ENCODE data around the gene ARHGAP9.
"Not testable (repeated sequence)": the region's sequence is repeated elsewhere in the genome, so short reads cannot be mapped to it uniquely, and the experiment has no call there.

Gene ARHGAP9

GRCh38 chr12:57513677-57514076 is 34.0 kb upstream of the ARHGAP9 start:
- ATAC-seq (replicated peaks); H3K27me3 Mint-ChIP-seq; H3K4me3 Mint-ChIP-seq; H3K9me3 Mint-ChIP-seq; DNase-seq: not testable (repeated sequence)
- Mint-ChIP-seq H3K4me1 (ENCODE audit: low read depth in 2 of 2) (peaks cover 13 to 14% of the 10 kb centered on the region in 2 donors), H3K27ac (peak overlapping the region in 1 of 2 donors; percentile 84), H3K36me3 (ENCODE audit: insufficient read depth) (peaks cover 93% of the 10 kb centered on the region)

- H3K9me3 Mint-ChIP-seq = no peaks in the 10 kb centered on the region
- H3K4me1 Mint-ChIP-seq (ENCODE audit: low read depth in 2 of 2) = peaks cover 9 to 10% of the 10 kb centered on the region in 2 donors
- no peak for ATAC-seq (replicated peaks)
- peak overlapping the region; percentile 17 to 84 for H3K27ac Mint-ChIP-seq
- peaks cover 91% of the 10 kb centered on the region for H3K36me3 Mint-ChIP-seq (ENCODE audit: insufficient read depth)
- H3K27me3 Mint-ChIP-seq = no peaks in the 10 kb centered on the region
- no peak for DNase-seq
- H3K4me3 Mint-ChIP-seq = no peak overlapping the region
Measured at GRCh38 chr12:57513266-57513665, 33.6 kb upstream of the ARHGAP9 start.

DNA sequence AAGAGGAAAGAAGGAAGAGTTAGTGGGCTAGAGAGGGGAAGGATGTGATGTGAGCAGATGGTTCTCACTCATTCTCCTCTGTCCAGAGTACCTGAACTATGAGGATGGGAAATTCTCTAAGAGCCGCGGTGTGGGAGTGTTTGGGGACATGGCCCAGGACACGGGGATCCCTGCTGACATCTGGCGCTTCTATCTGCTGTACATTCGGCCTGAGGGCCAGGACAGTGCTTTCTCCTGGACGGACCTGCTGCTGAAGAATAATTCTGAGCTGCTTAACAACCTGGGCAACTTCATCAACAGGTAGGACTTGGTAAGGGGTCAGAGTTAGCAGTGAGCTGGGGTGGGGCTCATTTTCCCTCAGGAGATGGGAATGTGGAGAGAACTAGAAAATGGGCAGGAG is 33.0 kb upstream of the ARHGAP9 start:
- Mint-ChIP-seq H3K4me1 (ENCODE audit: low read depth in 2 of 2) (peaks cover 3 to 5% of the 10 kb centered on the region in 2 donors), H3K4me3 (no peak overlapping the region), H3K27ac (peak overlapping the region; percentile 17 to 84), H3K9me3 (no peaks in the 10 kb centered on the region), H3K27me3 (no peaks in the 10 kb centered on the region), H3K36me3 (ENCODE audit: insufficient read depth) (peaks cover 90% of the 10 kb centered on the region)
- ATAC-seq (replicated peaks) = no peak
- no peak for DNase-seq

DNA sequence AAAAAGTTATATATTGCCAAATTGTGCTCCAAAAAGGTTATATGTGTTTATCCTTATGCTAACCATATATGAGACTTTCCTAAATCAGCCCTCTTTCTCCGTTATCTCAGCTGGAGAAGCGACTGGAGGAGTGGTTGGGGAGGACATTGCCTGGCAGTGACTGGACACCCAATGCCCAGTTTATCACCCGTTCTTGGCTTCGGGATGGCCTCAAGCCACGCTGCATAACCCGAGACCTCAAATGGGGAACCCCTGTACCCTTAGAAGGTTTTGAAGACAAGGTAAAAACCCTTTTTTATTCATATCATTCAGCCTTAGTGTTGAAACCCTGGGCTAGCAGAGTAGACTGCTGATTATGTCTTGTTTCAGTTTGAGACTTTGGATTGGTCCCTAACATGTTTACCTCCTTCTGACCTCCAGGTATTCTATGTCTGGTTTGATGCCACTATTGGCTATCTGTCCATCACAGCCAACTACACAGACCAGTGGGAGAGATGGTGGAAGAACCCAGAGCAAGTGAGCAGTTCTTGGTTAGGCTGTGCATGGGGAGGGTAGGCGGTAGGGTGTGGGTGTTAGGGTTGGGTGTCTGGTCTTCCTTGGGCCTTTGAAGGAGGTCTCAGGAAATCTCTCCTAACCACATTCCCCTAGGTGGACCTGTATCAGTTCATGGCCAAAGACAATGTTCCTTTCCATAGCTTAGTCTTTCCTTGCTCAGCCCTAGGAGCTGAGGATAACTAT is 32.1 kb upstream of the ARHGAP9 start:
- Mint-ChIP-seq H3K27ac (peak overlapping the region; percentile 17 to 84), H3K36me3 (ENCODE audit: insufficient read depth) (peaks cover 82% of the 10 kb centered on the region), H3K9me3 (no peaks in the 10 kb centered on the region), H3K4me3 (no peak overlapping the region), H3K4me1 (ENCODE audit: low read depth in 2 of 2) (peaks cover 0 to 3% of the 10 kb centered on the region in 2 donors), H3K27me3 (no peaks in the 10 kb centered on the region)
- ATAC-seq (replicated peaks) (no peak), DNase-seq (no peak)

GRCh38 chr12:57511161-57511560 is 31.5 kb upstream of the ARHGAP9 start:
- H3K27me3 Mint-ChIP-seq = no peaks in the 10 kb centered on the region

DNA sequence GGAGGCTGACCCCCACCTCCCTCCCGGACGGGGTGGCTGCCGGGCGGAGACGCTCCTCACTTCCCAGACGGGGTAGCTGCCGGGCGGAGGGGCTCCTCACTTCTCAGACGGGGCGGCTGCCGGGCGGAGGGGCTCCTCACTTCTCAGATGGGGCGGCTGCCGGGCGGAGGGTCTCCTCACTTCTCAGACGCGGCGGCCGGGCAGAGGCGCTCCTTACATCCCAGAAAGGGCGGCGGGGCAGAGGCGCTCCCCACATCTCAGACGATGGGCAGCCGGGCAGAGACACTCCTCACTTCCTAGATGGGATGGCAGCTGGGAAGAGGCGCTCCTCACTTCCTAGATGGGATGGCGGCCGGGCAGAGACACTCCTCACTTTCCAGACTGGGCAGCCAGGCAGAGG is 28.1 kb upstream of the ARHGAP9 start:
- DNase-seq, H3K9me3 Mint-ChIP-seq: not testable (repeated sequence)
- H3K36me3 Mint-ChIP-seq (ENCODE audit: insufficient read depth) = peaks cover 84% of the 10 kb centered on the region

More at GRCh38 chr12:57511161-57511560, 31.5 kb upstream of the ARHGAP9 start:
- ATAC-seq (replicated peaks) (no peak), DNase-seq (no peak)
- H3K27ac Mint-ChIP-seq = no peak overlapping the region
- no peaks in the 10 kb centered on the region for H3K9me3 Mint-ChIP-seq
- H3K4me3 Mint-ChIP-seq = no peak overlapping the region
- H3K4me1 Mint-ChIP-seq (ENCODE audit: low read depth in 2 of 2) = peaks cover 0 to 3% of the 10 kb centered on the region in 2 donors
- peaks cover 82% of the 10 kb centered on the region for H3K36me3 Mint-ChIP-seq (ENCODE audit: insufficient read depth)

DNA sequence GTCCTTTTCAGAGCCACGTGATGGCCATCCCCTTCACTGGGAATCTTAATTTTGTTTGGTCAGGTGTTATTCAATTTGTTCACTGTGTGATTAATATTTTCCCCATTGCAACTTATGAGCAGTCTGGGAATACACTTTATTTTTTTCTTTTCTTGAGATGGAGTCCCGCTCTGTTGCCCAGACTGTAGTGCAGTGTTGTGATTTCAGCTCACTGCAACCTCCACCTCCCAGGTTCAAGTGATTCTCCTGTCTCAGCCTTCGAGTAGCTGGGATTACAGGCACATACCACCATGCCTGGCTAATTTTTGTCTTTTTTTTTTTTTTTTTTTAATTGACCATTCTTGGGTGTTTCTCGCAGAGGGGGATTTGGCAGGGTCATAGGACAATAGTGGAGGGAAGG is 26.9 kb upstream of the ARHGAP9 start:
- H3K9me3 Mint-ChIP-seq; H3K4me3 Mint-ChIP-seq; ATAC-seq (replicated peaks); H3K27me3 Mint-ChIP-seq; H3K4me1 Mint-ChIP-seq (ENCODE audit: low read depth in 2 of 2); DNase-seq; H3K27ac Mint-ChIP-seq: not testable (repeated sequence)
- peaks cover 84% of the 10 kb centered on the region for H3K36me3 Mint-ChIP-seq (ENCODE audit: insufficient read depth)

More for the DNA sequence above, 28.1 kb upstream of the ARHGAP9 start:
- H3K27ac Mint-ChIP-seq; ATAC-seq (replicated peaks); H3K27me3 Mint-ChIP-seq; H3K4me3 Mint-ChIP-seq; H3K4me1 Mint-ChIP-seq (ENCODE audit: low read depth in 2 of 2): not testable (repeated sequence)

- Mint-ChIP-seq H3K36me3 (ENCODE audit: insufficient read depth) (peaks cover 90% of the 10 kb centered on the region), H3K4me1 (ENCODE audit: low read depth in 2 of 2) (peaks cover 5 to 13% of the 10 kb centered on the region in 2 donors)
- DNase-seq; H3K27me3 Mint-ChIP-seq; ATAC-seq (replicated peaks); H3K9me3 Mint-ChIP-seq; H3K4me3 Mint-ChIP-seq; H3K27ac Mint-ChIP-seq: not testable (repeated sequence)
Measured at GRCh38 chr12:57502311-57502969, 22.8 kb upstream of the ARHGAP9 start.

- ATAC-seq (replicated peaks) = no peak
- H3K27ac Mint-ChIP-seq = no peak overlapping the region
- H3K4me1 Mint-ChIP-seq (ENCODE audit: low read depth in 2 of 2) = peaks cover 7 to 19% of the 10 kb centered on the region in 2 donors
- H3K9me3 Mint-ChIP-seq = no peaks in the 10 kb centered on the region
- H3K36me3 Mint-ChIP-seq (ENCODE audit: insufficient read depth) = peaks cover 90% of the 10 kb centered on the region
- H3K27me3 Mint-ChIP-seq = no peaks in the 10 kb centered on the region
- H3K4me3 Mint-ChIP-seq = no peak overlapping the region
- no peak for DNase-seq
Measured at GRCh38 chr12:57500213-57500612, 20.5 kb upstream of the ARHGAP9 start.

- H3K4me3 Mint-ChIP-seq = no peak overlapping the region
- H3K36me3 Mint-ChIP-seq (ENCODE audit: insufficient read depth) = peaks cover 83% of the 10 kb centered on the region
- peak overlapping the region in 1 of 2 donors; percentile 11 for H3K27ac Mint-ChIP-seq
- DNase-seq (no peak), ATAC-seq (replicated peaks) (no peak)
- H3K4me1 Mint-ChIP-seq (ENCODE audit: low read depth in 2 of 2) = peaks cover 7 to 19% of the 10 kb centered on the region in 2 donors
- no peaks in the 10 kb centered on the region for H3K27me3 Mint-ChIP-seq
- no peaks in the 10 kb centered on the region for H3K9me3 Mint-ChIP-seq
Measured at GRCh38 chr12:57498571-57498970, 18.9 kb upstream of the ARHGAP9 start.

- peaks cover 79% of the 10 kb centered on the region for H3K36me3 Mint-ChIP-seq (ENCODE audit: insufficient read depth)
- no peak for DNase-seq
- no peak for ATAC-seq (replicated peaks)
Measured at GRCh38 chr12:57498132-57498502, 18.5 kb upstream of the ARHGAP9 start.

DNA sequence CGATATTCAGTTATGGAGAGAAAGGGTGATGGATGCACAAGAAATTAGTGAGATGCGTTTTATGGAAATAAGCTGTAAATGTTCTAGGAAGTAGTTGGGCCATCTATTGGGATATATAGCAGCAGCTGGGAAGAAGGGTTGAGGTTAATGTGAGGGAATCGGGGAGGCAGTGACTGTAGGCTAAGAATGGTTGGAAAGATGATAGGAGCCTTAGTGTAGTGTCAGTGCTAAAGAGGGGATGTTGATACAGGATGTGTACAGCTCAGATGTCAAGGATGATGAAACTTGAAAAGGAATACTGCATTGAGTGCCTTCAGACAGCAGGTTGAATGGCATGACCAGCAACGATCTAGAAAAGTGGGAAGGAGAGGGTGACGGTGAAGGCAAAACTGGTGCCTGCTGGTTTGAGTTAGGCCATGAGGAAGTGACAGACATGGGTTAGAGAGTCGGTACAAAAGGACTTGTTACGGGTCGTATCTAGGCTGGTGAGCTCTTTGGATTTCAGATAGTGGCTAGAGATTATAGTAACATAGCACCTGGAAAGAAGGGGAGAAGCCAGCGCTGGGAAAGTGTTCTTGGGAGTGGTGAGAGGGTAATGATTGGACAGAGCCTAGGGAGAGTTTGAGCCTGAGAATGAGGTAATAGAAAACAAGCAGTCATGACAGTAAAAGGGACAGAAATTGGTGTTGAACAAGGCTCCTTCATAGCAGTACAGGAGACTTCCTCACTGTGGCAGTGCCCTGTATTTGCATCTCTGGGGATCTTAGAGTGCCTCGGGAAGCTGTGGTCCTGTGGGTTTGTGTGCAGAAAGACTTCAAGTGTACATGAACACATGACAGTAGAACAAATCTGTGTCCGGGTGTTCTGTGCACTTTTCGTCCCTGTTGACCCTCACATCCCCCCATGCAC is 17.8 kb upstream of the ARHGAP9 start:
- Mint-ChIP-seq H3K4me3 (no peak overlapping the region), H3K9me3 (no peaks in the 10 kb centered on the region), H3K27ac (peak overlapping the region; percentile 11 to 16), H3K4me1 (ENCODE audit: low read depth in 2 of 2) (peaks cover 7 to 19% of the 10 kb centered on the region in 2 donors), H3K36me3 (ENCODE audit: insufficient read depth) (peaks cover 78% of the 10 kb centered on the region), H3K27me3 (no peaks in the 10 kb centered on the region)
- no peak for DNase-seq
- no peak for ATAC-seq (replicated peaks)

More at GRCh38 chr12:57498132-57498502, 18.5 kb upstream of the ARHGAP9 start:
- H3K27me3 Mint-ChIP-seq = no peaks in the 10 kb centered on the region
- no peak overlapping the region for H3K4me3 Mint-ChIP-seq
- H3K9me3 Mint-ChIP-seq = no peaks in the 10 kb centered on the region
- peak overlapping the region; percentile 11 to 16 for H3K27ac Mint-ChIP-seq
- peaks cover 7 to 19% of the 10 kb centered on the region in 2 donors for H3K4me1 Mint-ChIP-seq (ENCODE audit: low read depth in 2 of 2)

GRCh38 chr12:57496822-57497221 is 17.2 kb upstream of the ARHGAP9 start:
- H3K4me1 Mint-ChIP-seq (ENCODE audit: low read depth in 2 of 2) = peaks cover 7 to 16% of the 10 kb centered on the region in 2 donors
- H3K27me3 Mint-ChIP-seq = no peaks in the 10 kb centered on the region
- H3K4me3 Mint-ChIP-seq = no peak overlapping the region
- H3K36me3 Mint-ChIP-seq (ENCODE audit: insufficient read depth) = peaks cover 78% of the 10 kb centered on the region
- H3K9me3 Mint-ChIP-seq = no peaks in the 10 kb centered on the region
- no peak overlapping the region for H3K27ac Mint-ChIP-seq
- DNase-seq (no peak), ATAC-seq (replicated peaks) (no peak)

Data from effector memory CD8-positive, alpha-beta T cell (primary cell).